BLaER1 (cell line): ENCODE results near the gene DPP9.

Source experiments
- H3K27ac ChIP-seq: shearing (Covaris generic); formaldehyde crosslinking; 2 replicates; pipeline ENCODE4 v1.8.1; 2022
- H3K27me3 ChIP-seq: shearing (Covaris generic); formaldehyde crosslinking; 2 replicates; pipeline ENCODE4 v1.8.1; 2022
- H3K36me3 ChIP-seq: shearing (Covaris generic); formaldehyde crosslinking; 2 replicates; pipeline ENCODE4 v1.8.1; 2022
- H3K4me1 ChIP-seq: shearing (Covaris generic); formaldehyde crosslinking; 2 replicates; pipeline ENCODE4 v1.8.1; 2022
- H3K4me2 ChIP-seq: shearing (Covaris generic); formaldehyde crosslinking; 2 replicates; pipeline ENCODE4 v1.8.1; 2022
- H3K4me3 ChIP-seq: shearing (Covaris generic); formaldehyde crosslinking; 2 replicates; pipeline ENCODE4 v1.8.1; 2022
- H3K9ac ChIP-seq: shearing (Covaris generic); formaldehyde crosslinking; 2 replicates; pipeline ENCODE4 v1.8.1; 2022
- H3K9me3 ChIP-seq: shearing (Covaris generic); formaldehyde crosslinking; 2 replicates; pipeline ENCODE4 v1.8.1; 2022
- H4K20me1 ChIP-seq: shearing (Covaris generic); formaldehyde crosslinking; 2 replicates; pipeline ENCODE4 v1.8.1; 2022
- Cebpa-rat ChIP-seq: shearing (Covaris generic); IDR thresholded peaks from 2 replicates; pipeline ENCODE4 v1.8.1; 2022

The DPP9 gene

DNA sequence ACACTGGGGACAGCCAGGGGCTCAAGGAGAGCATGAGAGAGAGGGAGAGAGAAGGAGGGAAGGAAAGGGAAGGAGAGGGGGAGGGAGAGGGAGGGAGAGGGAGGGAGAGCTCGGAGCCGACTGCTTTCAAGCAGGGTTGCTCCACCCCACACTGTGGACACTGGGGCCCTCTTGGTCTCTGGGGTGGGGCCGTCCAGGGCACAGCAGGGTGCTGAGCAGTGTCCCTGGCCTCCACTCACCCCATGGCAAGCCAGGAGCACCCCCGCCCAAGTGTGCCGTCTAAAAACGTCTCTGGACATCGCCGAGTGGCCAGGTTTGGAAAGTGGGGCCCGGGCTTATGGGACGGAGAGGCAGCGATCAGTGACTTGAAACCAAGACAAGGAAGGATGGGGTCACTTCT is 20.9 kb downstream of the DPP9 start:
- H4K20me1 ChIP-seq = peaks cover 21% of the 10 kb centered on the region
- H3K4me1 ChIP-seq = peaks cover 24% of the 10 kb centered on the region
- no peak for TF ChIP-seq Cebpa-rat
- H3K9me3 ChIP-seq = no peaks in the 10 kb centered on the region
- no peak overlapping the region for H3K4me3 ChIP-seq
- H3K27ac ChIP-seq = no peak overlapping the region
- no peaks in the 10 kb centered on the region for H3K27me3 ChIP-seq
- H3K4me2 ChIP-seq = no peak overlapping the region
- H3K36me3 ChIP-seq = peaks cover 94% of the 10 kb centered on the region
- H3K9ac ChIP-seq = no peak overlapping the region

DNA sequence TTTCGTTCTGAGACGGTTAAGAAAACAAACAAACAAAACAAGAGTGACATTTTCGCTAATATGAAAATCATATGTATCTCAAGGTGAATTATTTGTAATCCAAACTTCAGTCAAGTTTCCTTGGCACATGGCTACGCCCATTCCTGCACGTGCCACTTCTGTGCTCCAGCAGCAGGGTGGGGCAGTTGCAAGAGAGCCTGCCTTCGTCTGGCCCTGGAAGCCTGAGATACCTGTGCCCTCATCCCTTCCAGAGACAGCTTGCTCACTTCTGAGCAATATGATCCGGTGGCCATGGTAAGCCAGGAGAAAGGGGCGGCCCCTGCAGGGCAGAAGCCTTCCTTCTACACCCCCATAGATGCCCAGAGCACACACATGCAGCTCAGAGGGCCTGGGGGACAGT is 22.1 kb downstream of the DPP9 start:
- H3K27me3 ChIP-seq = no peaks in the 10 kb centered on the region
- no peak overlapping the region for H3K4me3 ChIP-seq
- no peak overlapping the region for H3K9ac ChIP-seq
- no peaks in the 10 kb centered on the region for H3K9me3 ChIP-seq
- peaks cover 27% of the 10 kb centered on the region for H4K20me1 ChIP-seq
- H3K36me3 ChIP-seq = peaks cover 97% of the 10 kb centered on the region
- no peak overlapping the region for H3K27ac ChIP-seq
- peaks cover 36% of the 10 kb centered on the region for H3K4me1 ChIP-seq
- no peak overlapping the region for H3K4me2 ChIP-seq
- TF ChIP-seq Cebpa-rat = no peak

DNA sequence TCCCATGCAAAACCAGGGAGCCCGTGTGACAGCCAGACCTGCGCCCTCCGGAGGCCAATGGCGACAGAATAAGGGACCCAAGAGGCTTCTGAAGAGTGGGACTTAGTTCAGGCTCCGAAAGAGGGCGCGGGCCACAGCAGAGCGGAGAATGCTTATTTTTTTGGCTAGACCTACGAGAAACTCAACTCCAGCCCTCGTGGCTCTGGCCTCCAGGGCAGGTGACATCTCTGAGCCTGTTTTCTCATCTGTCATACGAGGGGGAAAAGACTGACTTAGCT is 23.0 kb downstream of the DPP9 start:
- TF ChIP-seq Cebpa-rat = no peak
- Histone ChIP-seq H3K4me2 (no peak overlapping the region), H3K9me3 (no peaks in the 10 kb centered on the region), H3K4me3 (no peak overlapping the region), H4K20me1 (peaks cover 27% of the 10 kb centered on the region), H3K36me3 (peaks cover 97% of the 10 kb centered on the region), H3K9ac (no peak overlapping the region), H3K27me3 (no peaks in the 10 kb centered on the region), H3K27ac (no peak overlapping the region), H3K4me1 (peaks cover 43% of the 10 kb centered on the region)

DNA sequence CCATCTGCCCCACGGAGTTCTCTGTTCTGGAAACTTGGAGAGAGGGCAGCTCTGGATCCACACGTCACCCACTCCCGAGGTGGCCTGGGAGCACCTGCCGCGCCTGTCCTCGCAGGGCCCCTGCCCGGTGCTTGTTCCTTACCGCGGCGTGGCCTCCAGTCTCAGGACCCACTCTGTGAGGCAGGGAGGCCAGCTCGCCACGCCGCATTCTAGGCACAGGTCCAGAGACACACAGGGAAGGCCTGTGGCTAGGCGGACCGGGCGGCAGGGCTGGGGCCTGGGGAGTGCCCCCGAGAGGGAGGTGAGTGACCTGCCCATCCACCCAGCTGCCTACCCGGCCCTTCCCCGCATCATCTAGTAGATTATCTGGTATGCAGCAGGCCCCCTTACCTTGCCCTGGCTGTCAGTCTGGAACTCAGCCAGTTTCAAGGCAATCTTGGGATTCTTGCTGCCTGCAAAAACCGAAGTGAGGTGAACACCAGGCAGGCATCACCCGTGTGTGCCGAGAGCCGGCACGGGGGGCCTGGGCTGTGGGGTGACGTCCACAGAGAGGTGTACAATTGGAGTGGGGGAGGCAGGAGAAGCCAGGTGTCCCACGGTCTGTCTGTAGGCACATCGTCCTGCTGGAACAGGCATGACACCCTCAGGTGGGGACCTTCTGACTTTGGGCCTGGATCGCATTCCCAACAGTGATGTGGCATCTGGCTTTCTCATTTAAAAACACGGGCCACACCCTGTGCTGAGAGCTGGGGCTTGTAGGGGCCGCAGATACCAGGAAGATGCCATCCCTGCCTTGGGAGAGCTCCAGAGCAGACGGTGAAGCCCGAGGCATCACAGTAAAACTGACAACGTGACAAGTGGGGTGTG is 23.6 kb downstream of the DPP9 start:
- Histone ChIP-seq H3K4me3 (no peak overlapping the region), H3K9ac (no peak overlapping the region), H4K20me1 (peaks cover 27% of the 10 kb centered on the region), H3K36me3 (peaks cover 97% of the 10 kb centered on the region), H3K9me3 (no peaks in the 10 kb centered on the region), H3K27me3 (no peaks in the 10 kb centered on the region), H3K4me2 (peak overlapping the region; percentile 70; the same call in 1 of the 2 replicates), H3K27ac (no peak overlapping the region), H3K4me1 (peaks cover 49% of the 10 kb centered on the region)
- no peak for TF ChIP-seq Cebpa-rat

DNA sequence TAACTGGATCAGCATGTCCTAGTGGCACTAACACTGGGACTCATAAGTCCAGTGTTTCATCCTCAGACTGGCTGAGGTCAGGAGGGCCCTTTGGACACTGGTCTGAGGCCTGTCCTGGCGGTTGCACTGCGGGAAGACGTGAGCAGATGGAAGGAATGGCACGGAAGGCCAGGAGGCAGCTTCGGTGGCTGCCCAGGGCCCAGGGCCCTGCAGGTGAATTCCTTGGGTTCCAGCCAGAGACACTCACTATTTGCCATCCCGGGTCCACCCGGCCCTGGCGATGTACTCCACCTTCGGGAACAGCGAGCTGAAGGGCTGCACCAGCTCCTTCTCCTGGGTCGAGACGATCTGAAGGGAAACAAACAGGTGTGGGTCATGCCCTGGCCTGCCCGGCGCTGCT is 26.3 kb downstream of the DPP9 start:
- H3K9me3 ChIP-seq = no peaks in the 10 kb centered on the region
- H3K36me3 ChIP-seq = peaks cover 89% of the 10 kb centered on the region
- peak overlapping the region; percentile 63 for H3K4me2 ChIP-seq
- H4K20me1 ChIP-seq = peaks cover 46% of the 10 kb centered on the region
- no peak for TF ChIP-seq Cebpa-rat
- peak overlapping the region; percentile 22; the same call in 1 of the 2 replicates for H3K27ac ChIP-seq
- H3K4me1 ChIP-seq = peaks cover 77% of the 10 kb centered on the region
- no peak overlapping the region for H3K4me3 ChIP-seq
- H3K27me3 ChIP-seq = no peaks in the 10 kb centered on the region
- peak overlapping the region; percentile 55 for H3K9ac ChIP-seq

DNA sequence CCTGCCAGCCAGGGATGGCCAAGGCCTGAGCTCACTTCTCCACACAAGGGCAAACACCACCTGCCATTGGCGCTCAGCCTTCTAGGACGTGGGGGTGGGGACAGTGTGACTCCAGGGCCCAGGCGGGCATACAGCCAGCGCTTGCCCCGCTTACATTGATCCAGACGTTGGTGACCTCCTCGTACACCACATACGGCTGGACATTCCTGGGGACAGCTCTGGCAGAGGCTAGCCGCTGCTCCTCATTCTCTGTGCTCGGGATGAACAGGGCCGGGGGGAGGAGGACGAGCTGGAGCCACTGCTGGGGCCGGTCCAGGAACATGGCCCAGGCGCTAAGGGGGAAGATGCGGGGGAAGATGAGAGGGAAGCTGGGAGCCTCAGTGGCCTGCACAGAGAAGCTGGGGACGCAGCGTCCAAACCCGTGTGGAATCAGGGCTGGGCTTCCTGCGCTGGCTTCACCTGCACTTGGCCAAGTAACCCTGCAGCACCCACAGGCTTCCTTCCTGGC is 28.4 kb downstream of the DPP9 start:
- H3K4me1 ChIP-seq = peaks cover 86% of the 10 kb centered on the region
- H3K4me2 ChIP-seq = no peak overlapping the region
- H3K4me3 ChIP-seq = no peak overlapping the region
- H3K9ac ChIP-seq = no peak overlapping the region
- TF ChIP-seq Cebpa-rat = no peak
- no peak overlapping the region for H3K27ac ChIP-seq
- no peaks in the 10 kb centered on the region for H3K9me3 ChIP-seq
- H3K36me3 ChIP-seq = peaks cover 78% of the 10 kb centered on the region
- peaks cover 52% of the 10 kb centered on the region for H4K20me1 ChIP-seq
- H3K27me3 ChIP-seq = no peaks in the 10 kb centered on the region

DNA sequence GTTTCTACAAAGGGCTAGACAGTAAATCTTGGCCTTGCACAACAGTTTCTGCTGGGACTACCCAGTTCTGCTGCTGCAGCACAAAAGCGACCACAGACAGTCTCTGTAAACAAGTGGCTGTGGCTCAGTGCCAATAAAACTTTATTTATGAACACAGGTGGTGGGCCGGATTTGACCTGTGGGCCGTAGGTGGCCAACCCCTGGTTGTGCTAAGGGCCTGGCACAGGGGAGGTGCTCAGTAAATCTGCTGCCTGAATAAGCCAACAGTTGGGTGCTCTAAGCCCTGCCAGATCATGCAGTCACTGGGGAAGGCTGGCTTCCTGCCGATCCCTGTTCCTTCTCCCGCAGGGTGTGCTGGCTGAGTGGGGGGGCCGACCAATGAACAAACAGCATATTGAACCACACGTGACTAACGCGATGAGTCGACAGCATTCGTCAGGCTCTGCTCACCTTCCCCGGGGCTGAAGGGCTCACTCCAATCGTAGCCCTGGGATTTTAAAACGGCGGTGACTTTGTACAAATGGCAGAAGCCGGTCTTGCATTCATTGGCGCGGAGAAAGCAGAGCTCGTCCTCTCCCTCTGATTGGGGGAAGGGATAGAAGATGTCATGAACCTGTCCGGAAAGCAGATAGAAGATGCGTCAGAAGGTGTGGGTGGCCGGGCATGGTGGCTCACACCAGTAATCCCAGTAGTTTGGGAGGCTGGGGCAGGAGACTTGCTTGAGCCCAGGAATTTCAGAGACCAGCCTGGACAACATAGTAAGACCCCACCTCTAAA is 29.2 kb downstream of the DPP9 start:
- Histone ChIP-seq H4K20me1 (peaks cover 43% of the 10 kb centered on the region), H3K4me1 (peaks cover 78% of the 10 kb centered on the region), H3K27me3 (no peaks in the 10 kb centered on the region), H3K9ac (peak overlapping the region; percentile 69; the same call in 1 of the 2 replicates), H3K36me3 (peaks cover 78% of the 10 kb centered on the region), H3K4me3 (0 out of 2 replicates have a peak overlapping the region, but pooled peaks have one; percentile 59), H3K27ac (peak overlapping the region; percentile 70; the same call in 1 of the 2 replicates), H3K9me3 (no peaks in the 10 kb centered on the region), H3K4me2 (peak overlapping the region; percentile 98)
- no peak for TF ChIP-seq Cebpa-rat

DNA sequence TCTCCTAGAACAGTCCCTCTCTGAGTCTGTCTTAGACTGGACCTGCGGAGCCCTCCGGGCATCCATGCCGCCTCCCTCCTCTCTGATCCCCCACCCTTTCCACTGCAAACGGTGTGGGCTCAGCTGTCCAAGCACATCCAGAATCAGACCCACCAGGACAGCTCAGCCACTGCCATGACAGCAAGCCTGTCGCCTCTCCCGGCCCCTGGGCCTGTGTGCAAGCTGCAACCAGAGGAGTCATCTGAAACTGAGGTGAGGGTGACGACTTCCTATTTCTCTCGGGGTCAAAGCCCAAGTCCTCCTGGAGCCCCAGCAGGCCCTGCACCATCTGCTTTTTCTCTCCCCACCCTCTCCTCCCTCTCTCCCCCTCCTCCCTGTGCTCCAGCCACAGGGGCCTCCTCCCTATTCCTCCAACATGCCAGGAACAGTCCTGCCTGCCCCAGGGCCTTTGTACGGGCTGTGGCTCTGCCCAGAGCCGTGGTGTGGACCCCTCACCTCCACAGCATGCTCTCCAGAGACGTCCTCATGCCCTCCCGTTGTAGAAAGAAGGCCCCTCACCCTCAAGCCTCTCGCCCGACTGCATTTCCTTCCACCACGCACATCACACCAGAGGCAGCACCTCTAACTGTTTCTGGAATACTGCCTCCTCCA is 30.0 kb downstream of the DPP9 start:
- TF ChIP-seq Cebpa-rat = no peak
- H3K9me3 ChIP-seq = no peaks in the 10 kb centered on the region
- peaks cover 80% of the 10 kb centered on the region for H3K36me3 ChIP-seq
- H3K4me1 ChIP-seq = peaks cover 70% of the 10 kb centered on the region
- H3K27ac ChIP-seq = peak overlapping the region; percentile 70; the same call in 1 of the 2 replicates
- peak overlapping the region; percentile 59 for H3K4me3 ChIP-seq
- no peaks in the 10 kb centered on the region for H3K27me3 ChIP-seq
- peak overlapping the region; percentile 69 for H3K9ac ChIP-seq
- peaks cover 40% of the 10 kb centered on the region for H4K20me1 ChIP-seq
- H3K4me2 ChIP-seq = peak overlapping the region; percentile 98

DNA sequence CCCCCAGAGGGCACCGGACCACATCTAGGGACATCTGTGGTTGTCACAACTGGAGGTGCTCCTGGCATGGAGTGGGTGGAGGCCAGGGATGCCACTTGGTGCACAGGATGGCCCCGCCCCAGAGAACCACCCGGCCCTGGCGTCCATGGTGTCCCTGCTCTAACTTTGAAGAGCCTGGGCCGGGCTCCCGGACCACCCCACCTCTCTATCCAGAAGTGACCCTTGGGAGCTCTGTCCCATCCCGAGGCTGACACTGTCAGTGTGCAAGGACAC is 30.6 kb downstream of the DPP9 start:
- Histone ChIP-seq H3K9me3 (no peaks in the 10 kb centered on the region), H3K4me3 (peak overlapping the region; percentile 59), H4K20me1 (peaks cover 34% of the 10 kb centered on the region), H3K27me3 (no peaks in the 10 kb centered on the region), H3K9ac (peak overlapping the region; percentile 69), H3K4me1 (peaks cover 67% of the 10 kb centered on the region), H3K27ac (peak overlapping the region; percentile 70), H3K4me2 (peak overlapping the region; percentile 98), H3K36me3 (peaks cover 80% of the 10 kb centered on the region)
- TF ChIP-seq Cebpa-rat = no peak
